ENCODE measurements around the gene KLB. TPM values are rescaled to one million over a fixed set of nuclear protein-coding genes. Genes with fewer than 3 reads are reported as not detected.
A peak's percentile ranks its signal among the peaks of the same experiment; 100 is the strongest.

Gene KLB
- total RNA-seq, 1 donor from 2014 or later: not detected

GRCh38 chr4:39446842-39447573 is 40.3 kb downstream of the KLB start:
- Mint-ChIP-seq H3K4me1 (no peaks in the 10 kb centered on the region), H3K27ac (no peak overlapping the region), H3K36me3 (peaks cover 7% of the 10 kb centered on the region), H3K27me3 (ENCODE audit: low read depth) (no peaks in the 10 kb centered on the region), H3K4me3 (no peak overlapping the region), H3K9me3 (no peaks in the 10 kb centered on the region)
- TF ChIP-seq CTCF (IDR thresholded peaks at IDR 0.05; ENCODE audit: unreplicated experiment): no peak
- DNase-seq (ENCODE audit: low spot score in 2 of 2, unreplicated experiment in 2 of 2): no peak

GRCh38 chr4:39450618-39451017 is 43.9 kb downstream of the KLB start:
- H3K36me3 Mint-ChIP-seq: peaks cover 31% of the 10 kb centered on the region
- peak overlapping the region; percentile 17 for H3K27ac Mint-ChIP-seq

GRCh38 chr4:39451423-39452023 is 44.8 kb downstream of the KLB start:
- H3K4me1 Mint-ChIP-seq: peaks cover 5% of the 10 kb centered on the region
- H3K9me3 Mint-ChIP-seq: no peaks in the 10 kb centered on the region
- H3K4me3 Mint-ChIP-seq: no peak overlapping the region
- H3K36me3 Mint-ChIP-seq: peaks cover 34% of the 10 kb centered on the region
- DNase-seq (ENCODE audit: low spot score in 2 of 2, unreplicated experiment in 2 of 2): no peak
- no peaks in the 10 kb centered on the region for H3K27me3 Mint-ChIP-seq (ENCODE audit: low read depth)
- H3K27ac Mint-ChIP-seq: peak overlapping the region; percentile 53
- no peak for TF ChIP-seq CTCF (IDR thresholded peaks at IDR 0.05; ENCODE audit: unreplicated experiment)

More at GRCh38 chr4:39450618-39451017, 43.9 kb downstream of the KLB start:
- H3K9me3 Mint-ChIP-seq: no peaks in the 10 kb centered on the region
- no peak for DNase-seq (ENCODE audit: low spot score in 2 of 2, unreplicated experiment in 2 of 2)
- H3K27me3 Mint-ChIP-seq (ENCODE audit: low read depth): no peaks in the 10 kb centered on the region
- no peak for TF ChIP-seq CTCF (IDR thresholded peaks at IDR 0.05; ENCODE audit: unreplicated experiment)
- no peak overlapping the region for H3K4me3 Mint-ChIP-seq
- no peaks in the 10 kb centered on the region for H3K4me1 Mint-ChIP-seq

- H3K4me3 Mint-ChIP-seq: no peak overlapping the region
- no peaks in the 10 kb centered on the region for H3K27me3 Mint-ChIP-seq (ENCODE audit: low read depth)
- TF ChIP-seq CTCF (IDR thresholded peaks at IDR 0.05; ENCODE audit: unreplicated experiment): no peak
- H3K36me3 Mint-ChIP-seq: peaks cover 40% of the 10 kb centered on the region
- H3K9me3 Mint-ChIP-seq: no peaks in the 10 kb centered on the region
- no peak for DNase-seq (ENCODE audit: low spot score in 2 of 2, unreplicated experiment in 2 of 2)
- peaks cover 13% of the 10 kb centered on the region for H3K4me1 Mint-ChIP-seq
- peak overlapping the region; percentile 30 for H3K27ac Mint-ChIP-seq
These were observed 45.6 kb downstream of the KLB start for GRCh38 chr4:39452153-39452859.

- peaks cover 46% of the 10 kb centered on the region for H3K36me3 Mint-ChIP-seq
- no peak for TF ChIP-seq CTCF (IDR thresholded peaks at IDR 0.05; ENCODE audit: unreplicated experiment)
- H3K4me1 Mint-ChIP-seq: peaks cover 20% of the 10 kb centered on the region
- H3K9me3 Mint-ChIP-seq: no peaks in the 10 kb centered on the region
- H3K4me3 Mint-ChIP-seq: no peak overlapping the region
- no peak overlapping the region for H3K27ac Mint-ChIP-seq
- no peaks in the 10 kb centered on the region for H3K27me3 Mint-ChIP-seq (ENCODE audit: low read depth)
- DNase-seq (ENCODE audit: low spot score in 2 of 2, unreplicated experiment in 2 of 2): no peak
These were observed 46.3 kb downstream of the KLB start for GRCh38 chr4:39452860-39453587.

All from mesothelial cell of epicardium (in vitro differentiated cells).